ENCODE measurements around the gene PLA2G4A.

Gene PLA2G4A

GRCh38 chr1:186997877-186998276 lies 169.1 kb downstream of the PLA2G4A start:
- no peak for TF ChIP-seq CTCF (IDR thresholded peaks at IDR 0.05; ENCODE audit: extremely low read depth, insufficient read depth, missing control alignments)
- no peak for DNase-seq (ENCODE audit: low spot score)
- in situ Hi-C loops (cut with MboI; ENCODE audit: low pct_unique_long_range_greater_than_20kb, low sequenced_read_pairs, unreplicated experiment), result loop anchor here (25.0 kb wide), 1 partner anchor 511 kb away; no protein-coding TSS in a partner anchor

GRCh38 chr1:186999506-186999905 lies 170.8 kb downstream of the PLA2G4A start:
- in situ Hi-C loops (cut with MboI; ENCODE audit: low pct_unique_long_range_greater_than_20kb, low sequenced_read_pairs, unreplicated experiment), result loop anchor here (25.0 kb wide), 1 partner anchor 512 kb away; no protein-coding TSS in a partner anchor
- DNase-seq (ENCODE audit: low spot score), result no peak
- no peak for TF ChIP-seq CTCF (IDR thresholded peaks at IDR 0.05; ENCODE audit: extremely low read depth, insufficient read depth, missing control alignments)

- no peak for TF ChIP-seq CTCF (IDR thresholded peaks at IDR 0.05; ENCODE audit: extremely low read depth, insufficient read depth, missing control alignments)
- no peak for DNase-seq (ENCODE audit: low spot score)
Measured at GRCh38 chr1:187001198-187001889, 172.6 kb downstream of the PLA2G4A start.

GRCh38 chr1:187003353-187003752 lies 174.6 kb downstream of the PLA2G4A start:
- in situ Hi-C loops (cut with MboI; ENCODE audit: low pct_unique_long_range_greater_than_20kb, low sequenced_read_pairs, unreplicated experiment), result no loop called here
- no peak for TF ChIP-seq CTCF (IDR thresholded peaks at IDR 0.05; ENCODE audit: extremely low read depth, insufficient read depth, missing control alignments)
- DNase-seq (ENCODE audit: low spot score), result no peak

More at GRCh38 chr1:187001198-187001889, 172.6 kb downstream of the PLA2G4A start:
- in situ Hi-C loops (cut with MboI; ENCODE audit: low pct_unique_long_range_greater_than_20kb, low sequenced_read_pairs, unreplicated experiment), result no loop called here

GRCh38 chr1:187006896-187007295 lies 178.1 kb downstream of the PLA2G4A start:
- in situ Hi-C loops (cut with MboI; ENCODE audit: low pct_unique_long_range_greater_than_20kb, low sequenced_read_pairs, unreplicated experiment), result no loop called here
- no peak for TF ChIP-seq CTCF (IDR thresholded peaks at IDR 0.05; ENCODE audit: extremely low read depth, insufficient read depth, missing control alignments)
- no peak for DNase-seq (ENCODE audit: low spot score)

GRCh38 chr1:187009320-187009719 lies 180.6 kb downstream of the PLA2G4A start:
- in situ Hi-C loops (cut with MboI; ENCODE audit: low pct_unique_long_range_greater_than_20kb, low sequenced_read_pairs, unreplicated experiment), result no loop called here
- no peak for TF ChIP-seq CTCF (IDR thresholded peaks at IDR 0.05; ENCODE audit: extremely low read depth, insufficient read depth, missing control alignments)
- DNase-seq (ENCODE audit: low spot score), result no peak
